Testis (tissue), 2 donors: ENCODE measurements around the gene ZBTB4.

Experiments used
- POLR2A ChIP-seq: fragments of 450-650 bp; IDR thresholded peaks from one replicate; pipeline ENCODE4 v1.6.1; 2017; ENCODE audit warnings: antibody characterized with exemption, mild to moderate bottlenecking, moderate library complexity
- TF ChIP-seq, protein P1 (sequence below), 3 experiments: fragments of 450-650 bp in 2 of 3; fragments of 200-600 bp in 1 of 3; sonication (generic) in 1 of 3; IDR thresholded peaks; one replicate each; pipeline ENCODE4 v1.5.1; 2016 to 2019; ENCODE audit warnings: antibody characterized with exemption in 3 of 3, mild to moderate bottlenecking in 2 of 3, moderate library complexity in 1 of 3

DNA sequence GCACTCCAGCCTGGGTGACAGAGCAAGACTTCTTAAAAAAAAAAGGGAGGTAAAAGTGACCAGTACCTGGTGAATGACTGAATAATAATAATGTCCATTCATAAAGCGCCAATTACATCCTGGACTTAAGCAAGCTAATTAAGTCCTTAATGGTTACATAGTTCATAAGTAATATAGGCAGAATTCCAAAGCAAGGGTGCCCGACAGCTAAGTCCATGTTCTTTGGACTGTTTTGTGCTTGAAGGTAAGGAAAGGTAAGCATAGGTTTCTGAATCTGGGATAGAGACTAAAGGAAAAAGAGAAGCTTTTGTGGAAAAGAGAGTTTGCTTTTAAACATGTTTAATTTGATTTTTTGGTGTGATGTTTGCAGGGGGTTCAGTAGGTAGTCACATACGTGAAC, 14.5 kb upstream of the ZBTB4 start:
- TF ChIP-seq, protein P1, sequence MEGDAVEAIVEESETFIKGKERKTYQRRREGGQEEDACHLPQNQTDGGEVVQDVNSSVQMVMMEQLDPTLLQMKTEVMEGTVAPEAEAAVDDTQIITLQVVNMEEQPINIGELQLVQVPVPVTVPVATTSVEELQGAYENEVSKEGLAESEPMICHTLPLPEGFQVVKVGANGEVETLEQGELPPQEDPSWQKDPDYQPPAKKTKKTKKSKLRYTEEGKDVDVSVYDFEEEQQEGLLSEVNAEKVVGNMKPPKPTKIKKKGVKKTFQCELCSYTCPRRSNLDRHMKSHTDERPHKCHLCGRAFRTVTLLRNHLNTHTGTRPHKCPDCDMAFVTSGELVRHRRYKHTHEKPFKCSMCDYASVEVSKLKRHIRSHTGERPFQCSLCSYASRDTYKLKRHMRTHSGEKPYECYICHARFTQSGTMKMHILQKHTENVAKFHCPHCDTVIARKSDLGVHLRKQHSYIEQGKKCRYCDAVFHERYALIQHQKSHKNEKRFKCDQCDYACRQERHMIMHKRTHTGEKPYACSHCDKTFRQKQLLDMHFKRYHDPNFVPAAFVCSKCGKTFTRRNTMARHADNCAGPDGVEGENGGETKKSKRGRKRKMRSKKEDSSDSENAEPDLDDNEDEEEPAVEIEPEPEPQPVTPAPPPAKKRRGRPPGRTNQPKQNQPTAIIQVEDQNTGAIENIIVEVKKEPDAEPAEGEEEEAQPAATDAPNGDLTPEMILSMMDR (IDR thresholded peaks at IDR 0.05), result no peak
- no peak for TF ChIP-seq POLR2A
